ENCODE results near the gene NAT16.

DNA sequence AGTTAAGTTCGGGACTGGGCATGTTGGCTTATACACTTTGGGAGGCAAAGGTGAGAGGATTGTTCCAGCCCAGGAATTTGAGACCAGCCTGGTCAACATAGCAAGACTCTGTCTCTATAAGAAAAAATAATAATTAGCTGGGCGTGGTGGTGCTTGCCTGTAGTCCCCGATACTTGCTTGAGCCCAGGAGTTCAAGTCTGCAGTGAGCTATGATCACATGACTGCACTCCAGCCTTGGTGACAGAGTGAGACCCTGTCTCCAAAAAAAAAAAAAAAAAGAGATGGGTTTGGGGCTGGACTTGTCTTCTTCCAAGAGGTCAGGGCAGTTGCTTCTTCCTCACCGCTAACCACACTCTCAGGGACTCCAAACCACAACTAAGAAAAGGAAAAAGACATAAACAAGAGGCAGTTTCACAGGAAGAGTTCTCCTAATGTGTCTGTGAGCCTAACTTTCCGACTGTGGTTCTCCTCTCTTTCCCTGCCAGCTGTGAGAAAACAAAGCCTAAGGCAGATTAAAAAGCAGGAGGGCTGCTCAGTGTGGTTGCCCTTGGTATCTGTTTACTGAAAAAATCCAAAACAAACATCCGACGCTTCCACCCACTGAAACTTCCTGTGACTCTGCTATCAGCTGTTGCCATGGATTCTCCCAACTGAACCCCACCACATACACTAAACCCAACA lies 55.6 kb downstream of the NAT16 start:
- TF ChIP-seq, protein P1, sequence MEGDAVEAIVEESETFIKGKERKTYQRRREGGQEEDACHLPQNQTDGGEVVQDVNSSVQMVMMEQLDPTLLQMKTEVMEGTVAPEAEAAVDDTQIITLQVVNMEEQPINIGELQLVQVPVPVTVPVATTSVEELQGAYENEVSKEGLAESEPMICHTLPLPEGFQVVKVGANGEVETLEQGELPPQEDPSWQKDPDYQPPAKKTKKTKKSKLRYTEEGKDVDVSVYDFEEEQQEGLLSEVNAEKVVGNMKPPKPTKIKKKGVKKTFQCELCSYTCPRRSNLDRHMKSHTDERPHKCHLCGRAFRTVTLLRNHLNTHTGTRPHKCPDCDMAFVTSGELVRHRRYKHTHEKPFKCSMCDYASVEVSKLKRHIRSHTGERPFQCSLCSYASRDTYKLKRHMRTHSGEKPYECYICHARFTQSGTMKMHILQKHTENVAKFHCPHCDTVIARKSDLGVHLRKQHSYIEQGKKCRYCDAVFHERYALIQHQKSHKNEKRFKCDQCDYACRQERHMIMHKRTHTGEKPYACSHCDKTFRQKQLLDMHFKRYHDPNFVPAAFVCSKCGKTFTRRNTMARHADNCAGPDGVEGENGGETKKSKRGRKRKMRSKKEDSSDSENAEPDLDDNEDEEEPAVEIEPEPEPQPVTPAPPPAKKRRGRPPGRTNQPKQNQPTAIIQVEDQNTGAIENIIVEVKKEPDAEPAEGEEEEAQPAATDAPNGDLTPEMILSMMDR (IDR thresholded peaks at IDR 0.05), result no peak
- no peak for TF ChIP-seq EZH2phosphoT487 (IDR thresholded peaks at IDR 0.05)
- no peak for TF ChIP-seq EZH2 (IDR thresholded peaks at IDR 0.05)

Data from neural progenitor cell (in vitro differentiated cells).